NOMO-1 (cell line): Measurements from ENCODE around the gene FLRT3.

Source experiments
- DNase-seq, 2 experiments: peaks; one replicate each; lab custom pipeline; 2025; ENCODE audit not compliant: unreplicated experiment in 2 of 2; lab: John Stamatoyannopoulos, UW

FLRT3 gene

DNA sequence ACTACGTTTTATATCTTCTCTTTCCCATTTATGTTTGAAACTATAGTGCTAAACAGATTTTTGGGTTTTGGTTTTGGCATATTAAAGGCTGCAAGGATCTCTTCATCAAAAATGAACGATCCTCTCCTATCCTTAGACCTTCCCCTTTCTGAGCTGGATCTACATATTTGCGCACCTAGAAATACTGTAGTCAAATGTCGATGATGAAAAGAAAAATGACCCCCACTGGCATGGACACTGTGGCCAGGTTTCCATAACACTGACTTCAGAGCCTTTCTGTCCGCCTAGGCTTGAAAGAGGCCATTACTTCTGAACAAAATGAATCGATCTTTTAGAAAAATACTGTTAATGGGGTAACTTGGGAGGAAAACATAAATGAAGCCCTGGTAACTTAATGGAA lies 5.8 kb downstream of the FLRT3 start:
- DNase-seq, result no peak

DNA sequence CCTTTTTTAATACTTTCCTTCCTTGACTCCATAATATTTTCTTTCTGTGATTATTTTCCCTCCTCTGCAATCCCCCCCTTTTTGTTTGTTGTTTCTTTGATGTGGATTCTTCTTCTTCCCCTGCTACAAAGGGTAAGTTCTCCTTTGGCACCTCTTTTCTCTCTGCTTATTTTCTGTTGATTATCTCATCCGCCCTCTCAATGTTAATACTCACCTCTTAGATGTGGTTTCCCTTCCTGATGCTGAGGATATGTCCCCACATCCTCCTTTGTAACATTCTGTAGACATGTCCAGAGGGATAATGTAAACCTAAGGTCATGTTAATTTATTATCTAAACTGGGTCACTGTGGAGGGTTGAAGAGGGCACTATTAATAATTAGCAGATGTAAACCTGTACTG lies 17.7 kb downstream of the FLRT3 start:
- no peak for DNase-seq

DNA sequence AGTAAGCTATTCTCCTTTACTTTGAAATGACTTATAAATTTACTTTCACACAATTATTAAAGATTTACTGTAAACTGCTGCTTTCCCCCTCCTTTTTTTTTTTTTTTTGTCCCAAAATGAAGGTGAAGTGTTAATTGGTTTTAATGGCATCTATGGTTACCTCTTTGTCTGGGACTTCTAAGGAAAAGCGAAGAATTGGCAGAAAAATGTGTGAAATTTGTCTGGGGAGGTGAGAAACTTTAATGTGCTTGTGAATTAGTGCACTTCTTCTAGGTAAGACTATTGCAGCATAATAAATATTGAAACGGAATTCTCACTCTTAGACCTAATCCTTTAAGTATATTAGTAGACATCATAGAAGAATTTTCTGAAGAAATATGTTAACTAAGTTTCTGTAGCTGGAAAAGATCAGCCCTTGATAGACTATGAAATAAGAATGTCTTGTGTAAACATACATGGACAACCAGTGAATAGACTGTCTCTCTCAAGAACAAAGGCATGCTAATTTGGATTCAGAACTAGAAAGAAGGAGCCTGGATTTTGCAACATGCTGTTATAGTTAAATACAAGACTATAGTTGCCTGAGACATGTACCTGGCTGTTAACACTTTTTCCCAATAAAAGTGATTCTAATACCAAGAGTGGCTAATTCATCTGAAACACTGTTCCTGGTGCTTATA lies 23.9 kb downstream of the FLRT3 start:
- DNase-seq, result no peak

DNA sequence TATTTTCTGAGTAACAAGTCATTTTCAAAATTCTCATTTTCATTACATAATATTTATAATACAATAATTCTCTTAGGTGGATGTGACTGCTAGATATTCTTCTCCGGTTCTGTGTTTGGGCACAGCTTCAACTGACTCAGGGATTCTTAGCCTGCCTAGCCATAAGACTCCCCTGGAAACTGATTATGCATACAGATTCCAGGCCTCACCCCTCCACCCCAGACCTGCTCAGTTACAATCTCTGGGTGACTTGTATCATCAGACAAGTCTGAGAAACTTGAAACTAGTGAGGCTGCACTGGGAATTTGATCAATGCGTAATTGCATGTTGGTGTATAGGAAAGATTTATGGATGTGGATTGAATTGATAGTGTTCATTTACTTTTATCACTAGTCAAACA lies 25.4 kb downstream of the FLRT3 start:
- DNase-seq, result no peak

DNA sequence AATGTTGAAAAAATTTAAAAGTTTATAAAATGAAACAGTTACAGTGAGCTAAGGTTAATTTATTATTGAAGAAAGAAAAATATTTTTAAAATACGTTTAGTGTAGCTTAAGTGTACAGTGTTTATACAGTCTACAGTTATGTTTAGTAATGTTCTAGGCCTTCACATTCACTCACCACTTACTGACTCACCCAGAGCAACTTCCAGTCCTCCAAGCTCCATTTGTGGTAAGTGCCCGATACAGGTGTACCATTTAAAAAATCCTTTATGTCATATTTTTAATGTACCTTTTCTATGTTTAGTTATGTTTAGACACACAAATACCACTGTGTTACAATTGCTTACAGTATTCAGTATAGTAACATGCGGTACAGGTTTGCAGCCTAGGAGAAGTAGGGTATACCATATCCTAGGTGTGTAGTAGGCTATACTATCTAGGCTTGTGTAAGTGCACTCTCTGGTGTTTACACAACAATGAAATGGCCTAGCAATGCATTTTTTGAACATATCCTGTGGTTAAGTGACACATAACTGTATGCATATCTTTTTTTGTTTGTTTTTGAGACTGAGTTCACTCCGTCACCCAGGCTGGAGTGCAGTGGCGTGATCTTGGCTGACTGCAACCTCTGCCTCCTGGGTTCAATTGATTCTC lies 26.3 kb downstream of the FLRT3 start:
- DNase-seq, result no peak

DNA sequence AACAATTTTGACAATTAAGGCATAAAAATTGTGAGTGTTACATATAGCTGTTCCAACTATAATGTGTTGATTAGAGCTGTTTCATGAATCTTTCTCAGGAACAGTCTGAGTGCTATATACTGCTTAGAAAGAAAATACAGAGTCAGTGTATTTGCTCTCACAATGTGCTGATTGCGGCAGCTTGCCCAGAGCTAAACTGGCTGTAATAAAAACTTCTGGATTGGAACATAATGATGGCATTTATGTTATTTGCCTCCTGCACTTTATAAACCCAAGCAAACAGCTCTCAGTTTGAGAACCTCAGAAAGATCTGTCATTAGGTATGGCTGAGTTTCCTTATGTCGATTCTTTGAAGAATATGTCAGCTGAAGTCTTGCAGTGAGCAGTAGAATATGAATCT lies 29.5 kb downstream of the FLRT3 start:
- DNase-seq, result no peak

DNA sequence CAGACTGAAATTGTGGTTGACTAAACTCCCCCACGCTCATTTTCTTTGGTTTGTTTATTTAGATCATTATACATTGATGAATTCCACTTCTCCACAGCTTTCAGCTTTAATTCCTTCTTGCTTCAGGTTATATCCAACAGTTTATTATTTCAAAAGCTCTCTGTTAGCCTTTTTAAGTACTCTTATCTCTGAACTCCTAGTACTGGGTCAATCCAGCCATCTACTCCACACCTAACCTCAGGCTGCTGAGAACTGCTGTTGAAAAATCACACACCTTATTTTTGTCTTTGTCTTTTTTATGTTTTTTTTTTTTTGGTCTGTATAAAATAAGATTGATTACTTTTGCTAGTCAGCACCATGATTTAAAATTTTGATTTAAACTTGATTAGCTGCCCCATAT lies 32.9 kb downstream of the FLRT3 start:
- no peak for DNase-seq

DNA sequence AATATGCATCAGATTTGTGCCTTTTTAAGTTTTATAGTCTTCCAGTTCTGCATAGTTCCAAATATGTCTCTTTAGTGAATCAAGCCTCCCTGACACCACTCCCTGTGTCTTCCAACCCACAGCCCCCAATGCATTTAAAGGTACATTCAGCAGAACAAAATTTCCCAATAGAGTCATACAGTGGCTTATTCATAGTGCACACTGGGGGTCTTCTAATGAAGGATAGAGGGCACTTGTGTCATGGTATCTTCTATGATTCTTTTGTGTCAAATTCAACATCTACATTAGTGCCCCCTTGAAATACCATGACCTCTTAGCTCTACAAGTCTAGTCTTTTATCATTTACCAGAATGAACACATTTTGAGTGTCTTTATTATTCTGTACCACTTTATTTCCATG lies 33.8 kb downstream of the FLRT3 start:
- no peak for DNase-seq

DNA sequence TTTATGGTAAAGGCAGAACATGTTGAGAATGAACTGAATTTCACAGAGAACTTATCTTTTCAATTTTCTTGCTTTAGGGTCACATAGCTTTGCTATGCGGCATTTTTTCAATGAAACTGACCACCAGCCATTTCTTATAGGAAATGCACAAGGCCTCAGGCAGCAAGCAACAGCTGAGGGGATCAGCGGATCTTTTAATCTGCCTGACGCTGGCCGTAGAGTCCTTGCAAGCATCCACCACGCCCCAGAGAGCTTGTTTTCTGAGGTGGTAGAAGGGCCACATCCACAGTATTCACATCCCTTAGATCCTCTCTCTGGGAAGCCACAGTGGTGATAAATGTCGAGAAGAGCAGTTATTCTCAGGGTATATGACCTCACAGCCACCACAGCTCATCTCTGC lies 34.3 kb downstream of the FLRT3 start:
- DNase-seq, result no peak

DNA sequence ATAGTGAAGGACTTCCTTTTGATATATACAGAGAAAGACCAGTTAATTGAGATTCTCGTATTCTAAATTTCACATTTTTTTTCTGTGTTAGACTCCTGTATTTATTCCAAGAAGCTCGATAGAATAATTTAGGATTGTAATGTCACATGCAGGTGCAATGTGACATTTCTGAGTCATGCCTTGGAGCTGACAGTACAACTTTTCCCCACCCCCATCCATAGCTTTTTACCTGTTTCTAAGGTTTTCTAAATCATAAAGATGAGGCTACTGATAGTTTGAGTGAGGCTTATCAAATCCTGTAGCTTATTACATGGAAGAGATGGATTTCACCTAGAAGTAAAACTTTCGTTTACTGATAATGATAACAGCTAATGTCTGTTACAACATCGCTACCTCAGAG lies 37.6 kb downstream of the FLRT3 start:
- DNase-seq, result no peak

DNA sequence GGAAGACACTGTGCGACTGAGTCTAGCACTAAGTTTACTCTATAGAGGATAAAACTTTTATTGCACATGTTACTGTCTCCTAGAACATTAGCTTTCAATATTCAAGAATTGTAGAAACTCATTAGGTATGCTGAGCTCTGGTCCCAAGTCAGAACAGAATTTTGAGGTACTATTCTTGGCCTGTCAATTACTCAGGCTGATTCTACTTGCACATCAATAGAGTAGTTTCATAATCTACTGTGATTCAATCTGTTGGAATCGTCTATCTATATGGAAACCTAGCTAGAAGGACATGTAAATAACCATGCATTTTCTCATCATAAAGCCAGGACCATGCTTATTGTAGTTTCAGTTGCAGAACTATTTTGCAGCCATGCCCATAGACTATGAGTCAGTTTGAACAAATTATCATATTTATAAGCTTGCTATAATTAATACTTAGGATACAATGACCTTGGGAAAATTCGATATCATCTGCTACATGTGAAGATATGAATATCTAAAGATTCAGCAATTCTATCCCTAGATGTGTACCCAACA lies 41.6 kb downstream of the FLRT3 start:
- no peak for DNase-seq

DNA sequence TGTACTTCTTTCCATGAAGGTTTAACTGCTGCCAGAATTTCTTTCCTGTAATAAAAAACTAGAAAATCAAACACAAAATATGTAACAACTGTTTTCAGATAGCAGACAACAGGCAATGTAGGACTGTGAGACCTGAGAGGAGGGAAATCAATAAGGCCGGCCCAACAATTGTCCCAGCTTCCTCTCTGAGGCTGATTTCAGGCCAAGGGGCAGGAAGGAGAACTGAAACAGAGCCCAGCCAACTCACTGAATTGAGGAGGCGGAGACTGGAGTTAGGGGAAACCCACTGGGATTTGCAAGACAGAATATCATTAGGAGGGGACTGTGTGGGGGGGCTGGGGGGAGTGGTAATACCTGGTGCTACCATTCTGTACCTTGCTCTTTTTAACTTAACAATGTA lies 42.2 kb downstream of the FLRT3 start:
- DNase-seq, result peak; percentile 18 to 26

DNA sequence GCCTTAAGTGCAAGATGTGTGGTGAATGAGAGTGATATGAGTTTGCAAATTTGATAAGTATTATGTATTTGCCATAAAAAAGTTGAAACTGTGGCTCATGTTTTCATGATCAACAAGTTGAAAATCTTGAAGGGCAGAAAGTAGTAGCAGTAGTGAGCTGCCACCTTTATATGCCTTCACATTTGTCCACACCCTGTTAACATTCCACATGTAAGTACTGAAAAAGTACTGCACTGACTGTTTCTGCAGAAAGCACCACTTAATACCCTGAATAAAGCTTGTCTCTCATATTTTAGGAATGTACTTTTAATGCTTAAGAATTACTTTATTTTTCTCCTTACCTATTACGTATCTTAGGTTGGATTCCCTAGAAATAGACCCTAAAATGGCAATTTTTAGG lies 45.9 kb downstream of the FLRT3 start:
- no peak for DNase-seq

DNA sequence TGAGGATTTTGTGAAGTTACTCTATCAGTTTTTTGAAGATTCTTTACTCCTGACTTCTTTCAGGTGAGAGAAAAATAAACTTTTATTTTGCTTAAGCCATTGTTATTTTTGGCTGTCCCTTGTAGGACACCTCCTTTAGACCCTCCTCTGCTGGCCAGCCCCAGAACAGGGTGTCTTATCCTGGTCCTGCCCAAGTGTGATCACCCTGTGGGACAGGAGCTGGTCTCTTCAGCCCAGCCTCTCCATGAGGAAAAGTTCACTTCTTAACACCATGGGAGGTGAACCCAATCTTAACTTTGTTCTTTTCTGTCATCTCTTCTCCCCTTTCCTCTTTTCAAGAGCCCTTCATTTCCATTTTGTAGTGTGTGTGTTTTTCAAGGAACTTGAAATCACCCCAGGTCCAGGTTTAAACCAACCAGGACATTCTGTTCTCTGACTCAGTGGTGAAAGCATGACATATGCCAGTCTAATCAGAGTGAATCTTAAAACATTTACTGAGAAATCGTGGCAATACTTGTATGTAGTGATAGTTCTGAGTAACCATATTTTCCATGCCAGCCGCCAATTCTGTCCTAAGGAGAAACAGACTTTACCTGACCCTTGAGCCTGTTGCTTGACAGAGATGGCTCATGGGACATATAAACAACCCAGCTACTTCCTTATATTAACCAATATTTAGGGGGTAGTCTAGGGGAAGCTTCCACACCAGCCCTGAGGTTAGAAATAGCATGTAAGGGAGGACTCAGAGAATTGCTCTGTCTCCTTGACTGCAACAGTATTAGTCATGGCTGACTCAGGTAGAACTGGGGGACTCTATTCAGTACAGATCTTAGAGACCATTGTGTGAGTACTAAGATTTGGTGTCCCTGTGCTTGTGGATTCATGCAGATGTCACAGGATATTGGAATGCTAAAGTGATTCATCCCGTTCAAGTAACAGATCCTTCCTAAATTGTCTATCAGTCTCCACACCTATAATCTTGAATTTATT lies 48.8 kb downstream of the FLRT3 start:
- DNase-seq, result no peak

DNA sequence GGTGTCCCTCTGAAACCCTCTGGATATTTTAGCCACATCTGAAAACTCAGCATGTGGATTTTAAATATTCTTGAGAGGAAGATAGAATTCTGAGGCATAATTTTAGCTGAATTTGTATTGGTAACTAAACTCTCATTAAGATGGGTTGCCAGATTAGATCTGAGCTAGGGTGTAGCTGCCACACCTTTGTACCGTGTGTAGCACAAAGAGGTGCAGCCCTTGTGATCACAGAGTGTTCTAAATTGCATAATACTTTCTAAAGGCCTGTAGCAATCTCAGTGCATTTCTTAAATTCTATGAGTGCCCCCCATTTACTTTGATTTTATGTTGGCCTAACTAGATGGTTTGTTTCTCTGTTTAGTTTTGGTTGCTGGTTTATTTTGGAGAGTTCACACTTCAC lies 53.0 kb downstream of the FLRT3 start:
- no peak for DNase-seq

DNA sequence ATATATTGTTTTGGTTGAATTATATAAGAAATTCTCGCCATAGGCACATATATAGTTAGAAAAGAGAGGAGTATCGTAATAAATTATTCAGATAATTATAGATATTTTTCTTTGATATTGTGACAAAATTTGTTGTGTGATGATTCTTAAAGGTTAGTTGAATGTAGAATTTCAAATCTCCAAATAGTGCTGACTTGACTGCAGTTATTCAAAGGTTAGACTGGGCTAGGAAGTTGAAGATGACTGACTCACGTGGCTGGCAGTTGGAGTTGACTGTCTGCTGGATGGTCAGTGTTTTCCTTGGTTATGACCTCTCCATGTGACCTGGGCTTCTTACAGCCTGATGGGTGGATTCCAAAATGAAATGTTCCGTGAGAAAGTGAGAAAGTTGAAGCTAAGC lies 55.3 kb downstream of the FLRT3 start:
- no peak for DNase-seq
